ENCODE results near the gene INPP5A.

The INPP5A gene

DNA sequence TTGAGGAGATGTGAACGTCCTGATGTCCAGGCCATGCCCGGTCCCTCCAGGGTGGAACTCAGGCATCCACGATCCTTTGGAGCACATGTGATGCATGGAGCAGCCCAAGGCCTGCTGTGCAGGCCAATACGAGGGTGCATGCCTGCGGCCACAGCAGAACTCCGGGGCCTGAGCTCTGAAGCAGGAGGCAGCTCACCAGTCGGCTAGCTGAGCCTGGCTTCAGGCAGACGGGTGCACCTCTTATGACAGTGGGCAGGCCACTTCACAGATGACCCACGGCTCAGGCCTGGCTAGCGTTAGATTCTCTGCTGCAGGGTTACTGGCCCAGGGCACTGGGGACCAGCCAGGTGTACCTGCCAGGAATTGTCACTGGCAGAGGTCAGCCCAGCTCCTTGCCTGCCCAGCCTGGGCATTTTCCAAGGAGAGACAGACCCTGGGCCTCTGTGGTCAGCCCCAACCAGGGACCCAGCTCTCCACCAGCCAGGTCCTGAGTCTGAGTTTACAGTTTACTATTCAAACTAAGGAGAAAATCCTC lies 29.6 kb upstream of the INPP5A start:
- H3K27ac ChIP-seq (replicated peaks), result no peak overlapping the region
- no peak for DNase-seq (ENCODE audit: low read depth in 1 of 2, low spot score in 1 of 2)
- H3K4me3 ChIP-seq (replicated peaks; ENCODE audit: insufficient read depth, low read length), result no peak overlapping the region
- TF ChIP-seq GABPA (IDR thresholded peaks at IDR 0.05; ENCODE audit: low read depth), result no peak
- TF ChIP-seq SPI1 (IDR thresholded peaks at IDR 0.05; ENCODE audit: borderline replicate concordance, low read depth), result no peak
- H3K27me3 ChIP-seq (ENCODE audit: insufficient read depth, poor library complexity, severe bottlenecking), result no peaks in the 10 kb centered on the region

DNA sequence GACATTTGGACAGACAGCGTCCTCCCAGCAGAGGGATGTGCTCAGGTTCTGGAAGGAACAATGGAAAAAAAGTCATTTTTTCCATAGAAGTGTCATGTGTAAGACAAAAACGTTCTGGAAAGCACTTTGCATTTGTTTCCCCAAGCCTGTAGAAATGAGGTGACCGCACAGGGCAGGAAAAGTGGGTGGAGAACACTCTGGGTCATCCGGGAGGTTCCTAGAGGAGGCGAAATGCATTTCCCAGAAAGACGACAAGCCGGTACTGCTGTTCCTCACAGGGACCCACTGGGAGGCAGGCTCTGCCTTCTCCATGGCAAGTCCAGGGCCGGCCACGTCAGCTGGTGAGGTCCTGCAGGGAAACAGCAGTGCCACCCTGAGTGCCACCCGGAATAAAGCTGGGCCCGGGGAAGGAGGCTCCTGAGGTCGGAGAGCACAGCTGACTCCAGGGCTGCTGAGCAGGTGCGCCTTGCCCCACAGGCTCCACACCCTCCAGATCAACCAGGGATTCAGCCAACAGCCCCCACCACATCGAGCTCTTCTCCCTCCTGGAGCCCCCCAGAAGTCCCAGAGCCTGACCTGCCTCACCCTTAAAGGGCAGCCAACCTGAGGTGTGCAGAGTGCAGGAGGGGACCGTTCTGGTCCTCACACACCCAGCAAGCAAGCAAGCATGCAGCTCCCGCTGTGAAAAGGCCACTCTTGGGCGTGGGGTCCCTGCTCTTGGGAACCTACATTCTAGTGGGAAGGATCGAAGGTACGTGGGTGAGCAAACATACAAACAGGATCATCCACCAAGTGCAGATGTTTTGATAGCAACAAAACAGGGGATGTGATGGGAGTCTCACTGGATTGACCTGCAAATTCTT lies 28.8 kb upstream of the INPP5A start:
- Histone ChIP-seq H3K27me3 (ENCODE audit: insufficient read depth, poor library complexity, severe bottlenecking) (no peaks in the 10 kb centered on the region), H3K27ac (replicated peaks) (no peak overlapping the region), H3K4me3 (replicated peaks; ENCODE audit: insufficient read depth, low read length) (no peak overlapping the region)
- DNase-seq (ENCODE audit: low read depth in 1 of 2, low spot score in 1 of 2), result no peak
- TF ChIP-seq POLR2AphosphoS5 (IDR thresholded peaks at IDR 0.05; ENCODE audit: low read depth), result no peak
- TF ChIP-seq GABPA (IDR thresholded peaks at IDR 0.05; ENCODE audit: low read depth), result no peak
- TF ChIP-seq, protein P1, sequence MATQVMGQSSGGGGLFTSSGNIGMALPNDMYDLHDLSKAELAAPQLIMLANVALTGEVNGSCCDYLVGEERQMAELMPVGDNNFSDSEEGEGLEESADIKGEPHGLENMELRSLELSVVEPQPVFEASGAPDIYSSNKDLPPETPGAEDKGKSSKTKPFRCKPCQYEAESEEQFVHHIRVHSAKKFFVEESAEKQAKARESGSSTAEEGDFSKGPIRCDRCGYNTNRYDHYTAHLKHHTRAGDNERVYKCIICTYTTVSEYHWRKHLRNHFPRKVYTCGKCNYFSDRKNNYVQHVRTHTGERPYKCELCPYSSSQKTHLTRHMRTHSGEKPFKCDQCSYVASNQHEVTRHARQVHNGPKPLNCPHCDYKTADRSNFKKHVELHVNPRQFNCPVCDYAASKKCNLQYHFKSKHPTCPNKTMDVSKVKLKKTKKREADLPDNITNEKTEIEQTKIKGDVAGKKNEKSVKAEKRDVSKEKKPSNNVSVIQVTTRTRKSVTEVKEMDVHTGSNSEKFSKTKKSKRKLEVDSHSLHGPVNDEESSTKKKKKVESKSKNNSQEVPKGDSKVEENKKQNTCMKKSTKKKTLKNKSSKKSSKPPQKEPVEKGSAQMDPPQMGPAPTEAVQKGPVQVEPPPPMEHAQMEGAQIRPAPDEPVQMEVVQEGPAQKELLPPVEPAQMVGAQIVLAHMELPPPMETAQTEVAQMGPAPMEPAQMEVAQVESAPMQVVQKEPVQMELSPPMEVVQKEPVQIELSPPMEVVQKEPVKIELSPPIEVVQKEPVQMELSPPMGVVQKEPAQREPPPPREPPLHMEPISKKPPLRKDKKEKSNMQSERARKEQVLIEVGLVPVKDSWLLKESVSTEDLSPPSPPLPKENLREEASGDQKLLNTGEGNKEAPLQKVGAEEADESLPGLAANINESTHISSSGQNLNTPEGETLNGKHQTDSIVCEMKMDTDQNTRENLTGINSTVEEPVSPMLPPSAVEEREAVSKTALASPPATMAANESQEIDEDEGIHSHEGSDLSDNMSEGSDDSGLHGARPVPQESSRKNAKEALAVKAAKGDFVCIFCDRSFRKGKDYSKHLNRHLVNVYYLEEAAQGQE (IDR thresholded peaks at IDR 0.05; ENCODE audit: insufficient replicate concordance, low read depth), result no peak
- TF ChIP-seq SPI1 (IDR thresholded peaks at IDR 0.05; ENCODE audit: borderline replicate concordance, low read depth), result no peak
- TF ChIP-seq CTCF (IDR thresholded peaks at IDR 0.05; ENCODE audit: insufficient read depth, low read length), result no peak

DNA sequence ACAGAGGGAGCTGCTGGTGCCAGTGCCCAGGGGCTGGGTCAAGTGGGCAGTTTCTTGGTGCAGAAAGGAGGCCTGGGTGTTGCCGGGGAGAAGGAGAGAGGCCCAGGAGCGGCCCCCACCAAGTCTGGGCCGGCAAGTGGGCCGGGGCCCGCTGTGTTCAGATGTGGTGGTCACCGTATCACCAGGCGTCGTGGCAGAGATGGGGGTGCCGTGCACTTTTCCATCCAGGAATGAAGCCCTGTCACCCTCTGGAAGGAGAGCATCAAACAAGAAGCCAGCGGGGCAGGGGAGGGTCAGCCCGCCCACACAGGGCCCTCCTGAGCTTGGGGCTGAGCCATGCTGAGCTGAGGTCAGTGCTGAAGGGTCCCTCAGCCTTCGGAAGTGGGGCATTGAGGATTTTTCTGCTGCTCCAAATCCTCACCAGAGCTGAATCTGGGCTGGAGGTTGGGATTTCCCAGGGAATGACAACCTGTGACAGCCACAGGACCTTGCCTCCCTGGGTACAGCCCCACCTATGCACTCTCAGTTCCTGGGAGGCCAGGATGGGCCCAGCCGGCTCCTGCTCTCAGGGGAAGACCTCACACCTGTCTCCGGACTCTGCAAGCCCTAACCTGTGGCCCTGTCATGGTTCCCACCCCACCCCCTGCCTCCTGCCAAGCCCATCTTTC lies 27.9 kb upstream of the INPP5A start:
- Histone ChIP-seq H3K27ac (replicated peaks) (no peak overlapping the region), H3K4me3 (replicated peaks; ENCODE audit: insufficient read depth, low read length) (no peak overlapping the region), H3K27me3 (ENCODE audit: insufficient read depth, poor library complexity, severe bottlenecking) (no peaks in the 10 kb centered on the region)
- no peak for DNase-seq (ENCODE audit: low read depth in 1 of 2, low spot score in 1 of 2)
- TF ChIP-seq SPI1 (IDR thresholded peaks at IDR 0.05; ENCODE audit: borderline replicate concordance, low read depth) (no peak), CTCF (IDR thresholded peaks at IDR 0.05; ENCODE audit: insufficient read depth, low read length) (no peak)

GRCh38 chr10:132510174-132510611 lies 27.4 kb upstream of the INPP5A start:
- no peak for DNase-seq (ENCODE audit: low read depth in 1 of 2, low spot score in 1 of 2)
- Histone ChIP-seq H3K27me3 (ENCODE audit: insufficient read depth, poor library complexity, severe bottlenecking) (no peaks in the 10 kb centered on the region), H3K27ac (replicated peaks) (no peak overlapping the region), H3K4me3 (replicated peaks; ENCODE audit: insufficient read depth, low read length) (no peak overlapping the region)
- no peak for TF ChIP-seq POLR2AphosphoS5 (IDR thresholded peaks at IDR 0.05; ENCODE audit: low read depth)
- no peak for TF ChIP-seq CTCF (IDR thresholded peaks at IDR 0.05; ENCODE audit: insufficient read depth, low read length)
- TF ChIP-seq, protein P1 (IDR thresholded peaks at IDR 0.05; ENCODE audit: insufficient replicate concordance, low read depth), result no peak
- TF ChIP-seq SPI1 (IDR thresholded peaks at IDR 0.05; ENCODE audit: borderline replicate concordance, low read depth), result no peak
- no peak for TF ChIP-seq GABPA (IDR thresholded peaks at IDR 0.05; ENCODE audit: low read depth)
